DMS114 treated with DMSO at 0.1 percent for 48 hours (cell line): Measurements from ENCODE around the gene RHOF.
"Not testable (repeated sequence)": the region's sequence is repeated elsewhere in the genome, so short reads cannot be mapped to it uniquely, and the experiment has no call there.

Source experiments
- DNase-seq: peaks from one replicate; lab custom pipeline; 2025; ENCODE audit not compliant: unreplicated experiment; lab: John Stamatoyannopoulos, UW

The RHOF gene

DNA sequence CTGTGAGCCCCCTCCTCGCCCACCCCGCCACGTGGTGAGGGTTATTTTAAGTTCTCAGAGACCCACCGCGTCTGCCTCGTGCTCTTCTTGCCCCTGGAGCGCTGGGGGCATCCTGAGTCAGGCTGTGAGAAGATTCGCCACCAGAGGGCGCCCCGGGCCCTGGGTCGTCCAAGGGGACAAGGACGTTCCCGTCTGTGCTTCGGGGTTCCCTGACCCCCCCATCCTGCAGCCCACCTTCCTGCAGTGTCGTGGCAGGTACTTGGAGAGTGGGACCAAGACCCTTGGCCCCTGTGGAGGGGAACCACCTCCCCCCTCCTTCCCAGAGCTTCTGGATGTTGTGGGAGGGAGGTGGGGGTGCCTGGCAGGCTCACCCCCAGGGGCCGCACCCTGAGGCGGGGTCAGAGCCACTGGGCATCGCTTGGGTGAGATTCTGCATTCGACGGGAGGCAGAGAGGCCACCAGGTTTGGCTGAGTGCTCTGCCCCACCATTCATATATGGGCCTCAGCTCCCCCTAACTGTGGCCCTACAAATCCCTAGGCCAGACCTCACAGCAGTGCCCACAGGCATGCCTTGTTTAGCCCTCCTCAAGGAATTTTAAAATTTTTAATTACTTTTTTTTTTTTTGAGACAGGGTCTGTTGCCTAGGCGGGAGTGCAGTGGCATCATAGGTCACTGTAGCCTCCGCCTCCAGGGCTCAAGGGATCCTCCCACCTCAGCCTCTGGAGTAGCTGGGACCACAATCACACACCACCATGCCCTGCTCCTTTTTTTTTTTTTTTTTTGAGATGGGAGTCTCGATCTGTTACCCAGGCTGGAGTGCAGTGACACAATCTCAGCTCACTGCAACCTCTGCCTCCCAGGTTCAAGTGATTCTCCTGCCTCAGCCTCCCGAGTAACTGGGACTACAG lies 17.0 kb downstream of the RHOF start:
- DNase-seq, result peak; percentile 27

DNA sequence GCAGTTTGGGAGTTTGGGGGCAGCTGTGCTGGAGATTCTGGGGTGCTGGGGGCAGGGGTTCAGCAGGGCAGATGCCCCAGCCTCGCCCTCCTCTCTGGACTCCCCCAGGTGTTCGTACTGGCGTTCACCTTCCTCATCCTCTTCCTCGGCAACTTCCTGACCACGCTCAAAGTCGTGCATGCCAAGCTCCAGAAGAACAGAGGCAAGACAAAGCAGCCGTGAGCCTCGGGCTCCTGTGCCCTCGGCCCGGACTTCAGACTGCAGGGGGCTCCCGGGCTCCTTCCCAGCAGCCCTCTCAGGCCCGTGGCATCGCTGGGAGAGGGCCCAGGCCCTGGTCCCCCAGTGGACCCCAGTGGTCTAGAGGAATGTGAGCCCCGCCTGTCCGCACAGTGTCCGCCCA lies 18.0 kb downstream of the RHOF start:
- no peak for DNase-seq

DNA sequence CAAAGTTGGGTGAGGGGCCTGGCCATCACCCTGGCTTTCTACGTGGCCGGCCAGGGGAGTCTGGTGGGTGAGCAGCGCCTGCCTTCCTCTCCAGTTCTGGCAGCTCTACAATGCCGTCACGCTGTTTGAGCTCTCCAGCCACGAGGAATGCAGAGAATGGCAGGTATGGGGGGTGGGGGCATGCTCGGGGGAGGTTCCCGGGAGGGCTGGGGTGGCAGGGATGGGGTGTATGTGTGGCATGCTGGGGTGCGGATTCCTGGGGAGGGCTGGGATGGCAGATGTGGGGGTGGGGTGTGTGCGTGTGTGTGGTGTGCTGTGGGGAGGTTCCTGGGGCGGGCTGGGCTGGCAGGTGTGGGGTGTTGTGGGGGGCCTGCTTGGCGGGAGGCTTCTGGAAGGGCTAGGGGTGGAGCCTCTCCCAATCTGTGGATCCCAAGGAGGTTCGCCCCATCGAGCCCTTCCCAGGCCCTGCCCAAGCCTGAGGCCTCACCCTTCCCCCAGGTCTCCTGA lies 18.5 kb downstream of the RHOF start:
- DNase-seq, result no peak

- DNase-seq, result peak; percentile 47
Measured at GRCh38 chr12:121773011-121773777, 20.3 kb downstream of the RHOF start.

DNA sequence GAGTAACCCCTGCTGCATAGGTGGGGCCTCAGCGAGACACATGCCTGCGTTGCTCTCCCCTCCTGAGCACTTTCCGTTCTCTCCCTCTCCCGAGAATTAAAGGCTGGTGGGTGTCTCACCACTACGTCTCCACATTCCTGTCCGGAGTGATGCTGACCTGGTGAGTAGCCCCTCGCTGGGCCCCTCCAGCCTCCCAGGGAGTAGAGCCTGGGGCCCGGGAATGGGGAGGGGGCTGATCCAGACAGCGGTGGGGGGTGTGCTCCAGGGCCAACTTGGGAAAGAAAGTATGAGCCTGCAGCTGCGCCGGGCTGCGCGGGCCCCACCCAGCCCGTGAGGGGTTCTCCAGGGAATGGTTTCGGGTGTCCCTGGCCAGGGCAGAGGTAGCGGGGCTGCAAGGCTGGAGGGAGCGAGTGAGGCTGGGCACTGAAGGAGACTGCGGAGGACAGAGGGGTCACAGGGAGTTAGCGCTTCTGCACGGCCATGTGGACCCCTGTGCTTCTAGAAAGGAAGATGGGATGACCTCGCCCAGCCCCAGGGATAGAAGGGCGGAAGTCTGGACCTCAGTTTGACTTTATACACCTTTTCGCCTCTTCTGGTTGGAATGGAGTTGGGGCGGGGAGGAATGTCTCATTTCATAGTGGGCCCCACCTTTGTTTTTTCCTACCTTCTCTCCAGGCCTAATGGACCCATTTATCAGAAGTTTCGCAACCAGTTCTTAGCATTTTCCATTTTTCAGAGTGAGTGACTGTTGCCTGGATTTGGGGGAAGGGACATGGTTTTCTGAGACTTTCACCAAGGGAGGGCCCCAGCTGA lies 22.5 kb downstream of the RHOF start:
- no peak for DNase-seq

- no peak for DNase-seq
Measured at GRCh38 chr12:121770388-121770787, 23.1 kb downstream of the RHOF start.

DNA sequence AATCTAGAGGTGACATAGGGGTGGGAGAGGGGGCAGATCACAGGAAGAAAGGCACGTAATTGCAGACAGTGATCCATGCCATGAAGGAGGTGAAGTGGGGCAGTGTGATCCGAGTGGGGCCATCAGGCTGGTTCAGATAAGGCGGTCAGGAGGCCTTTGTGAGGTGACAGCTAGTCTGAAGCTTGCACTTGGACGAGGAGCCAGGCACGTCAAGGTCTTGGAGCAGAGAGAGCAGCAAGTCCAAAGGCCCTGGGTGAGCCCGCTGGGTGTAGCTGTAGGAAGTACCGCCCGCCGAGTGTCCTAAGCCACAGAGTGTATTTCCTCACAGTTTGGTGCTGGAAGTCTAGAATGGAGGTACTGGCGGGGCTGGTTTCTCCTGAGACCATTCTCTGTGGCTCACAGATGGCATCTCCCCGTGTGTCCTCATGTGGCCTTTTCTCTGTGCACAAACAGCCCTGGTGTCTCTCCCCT lies 23.6 kb downstream of the RHOF start:
- DNase-seq, result no peak

DNA sequence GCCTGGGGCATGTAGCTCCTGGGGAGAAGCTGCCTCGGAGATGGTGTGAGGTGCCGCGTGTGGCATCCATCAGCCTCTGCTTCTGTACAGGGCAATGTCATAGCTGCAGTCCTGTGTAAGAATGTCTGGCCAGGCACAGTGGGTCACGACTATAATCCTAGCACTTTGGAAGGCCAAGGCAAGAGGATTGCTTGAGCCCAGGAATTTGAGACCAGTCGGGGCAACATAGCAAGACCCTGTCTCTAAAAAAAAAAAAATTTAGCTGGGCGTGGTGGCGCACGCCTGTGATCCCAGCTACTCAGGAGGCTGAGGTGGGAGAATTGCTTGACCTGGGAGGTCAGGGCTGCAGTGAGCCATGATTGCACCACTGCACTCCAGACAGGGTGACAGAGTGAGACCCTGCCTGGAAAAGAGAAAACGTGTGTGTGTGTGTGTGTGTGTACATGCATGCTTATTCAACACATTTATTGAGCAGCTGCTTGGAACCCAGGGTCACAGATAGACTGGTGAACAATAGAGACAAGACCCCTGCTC lies 24.1 kb downstream of the RHOF start:
- DNase-seq, result no peak

DNA sequence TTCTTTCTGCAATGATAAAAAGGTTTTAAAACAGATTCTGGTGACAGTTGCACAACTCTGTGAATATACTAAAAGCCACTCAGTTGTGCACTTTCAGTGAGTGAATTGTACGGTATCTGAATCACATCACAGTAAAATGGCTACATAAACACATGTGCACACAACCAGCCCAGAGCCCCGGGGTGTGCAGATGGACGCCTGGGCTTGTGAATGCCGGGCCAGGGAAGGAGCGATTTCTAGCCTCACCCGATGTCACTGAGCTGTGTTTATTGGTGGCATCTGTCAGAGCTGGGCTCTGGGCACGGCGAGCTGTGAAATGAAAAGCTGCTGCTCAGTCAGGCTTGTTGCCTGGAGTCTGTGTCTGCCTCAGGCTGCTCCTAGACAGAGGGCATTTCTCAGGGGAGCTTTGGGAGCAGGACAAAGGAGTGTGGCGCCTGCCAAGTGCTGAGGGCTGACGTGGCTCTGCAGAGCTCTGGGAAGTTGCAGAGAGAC lies 25.9 kb downstream of the RHOF start:
- no peak for DNase-seq

DNA sequence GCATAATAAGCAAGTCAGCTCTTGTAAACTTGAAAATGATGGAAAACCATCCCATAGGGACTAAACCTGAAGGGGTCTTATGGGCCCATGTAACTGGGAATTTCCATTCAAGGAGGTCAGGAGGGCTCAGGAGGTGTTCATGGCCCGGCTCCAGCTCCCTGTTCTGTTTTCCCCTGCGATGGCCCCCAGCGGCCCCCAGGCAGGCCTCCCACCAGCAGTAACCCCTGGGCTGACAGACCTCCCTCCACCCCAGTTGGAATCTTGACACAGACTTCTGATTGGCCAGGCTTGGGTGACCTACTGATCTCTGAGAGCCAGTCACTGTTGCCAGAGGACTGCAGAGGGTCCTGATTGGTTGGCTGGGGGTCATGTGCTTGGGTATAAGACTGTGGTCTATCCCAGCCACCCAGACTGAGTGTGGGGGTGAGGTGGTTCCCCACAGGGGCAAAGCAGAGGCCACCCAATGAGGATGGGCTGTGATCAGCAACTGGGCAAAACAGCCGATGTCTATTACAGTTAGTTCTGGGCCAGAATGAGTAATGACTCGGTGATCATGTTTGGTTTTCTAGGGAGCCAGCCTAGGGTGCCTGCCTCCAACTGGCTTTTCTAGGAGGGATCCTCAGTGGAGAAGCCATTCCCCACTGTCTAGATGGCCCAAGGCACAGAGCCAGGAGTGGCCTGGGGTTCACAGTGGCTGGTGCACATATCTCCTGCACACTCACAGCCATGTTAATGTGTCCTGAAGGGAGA lies 27.0 kb downstream of the RHOF start:
- no peak for DNase-seq

DNA sequence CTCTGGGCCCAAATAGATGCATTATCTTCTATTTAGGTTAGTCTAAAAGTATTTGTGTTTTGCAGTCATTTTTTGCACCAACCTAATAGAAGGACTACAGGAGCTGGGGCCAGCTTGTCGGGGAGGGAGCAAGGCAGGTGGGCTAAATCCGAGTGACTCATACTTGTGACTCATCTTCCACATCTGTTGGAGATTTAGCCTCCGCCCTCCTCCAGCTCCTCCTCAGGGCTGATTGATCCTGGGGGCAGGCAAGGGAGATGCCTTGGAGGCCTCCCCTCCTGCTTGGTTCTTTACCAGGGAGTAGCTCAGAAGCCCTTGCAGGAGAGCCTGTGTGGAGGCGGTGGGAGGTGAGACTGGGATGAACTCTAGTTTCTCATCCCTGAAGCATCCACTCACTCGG lies 27.9 kb downstream of the RHOF start:
- DNase-seq, result no peak

GRCh38 chr12:121764808-121765207 lies 28.7 kb downstream of the RHOF start:
- DNase-seq, result no peak

- no peak for DNase-seq
Measured at GRCh38 chr12:121762269-121762668, 31.2 kb downstream of the RHOF start.

- DNase-seq, result not testable (repeated sequence)
Measured at GRCh38 chr12:121758536-121758935, 35.0 kb downstream of the RHOF start.

DNA sequence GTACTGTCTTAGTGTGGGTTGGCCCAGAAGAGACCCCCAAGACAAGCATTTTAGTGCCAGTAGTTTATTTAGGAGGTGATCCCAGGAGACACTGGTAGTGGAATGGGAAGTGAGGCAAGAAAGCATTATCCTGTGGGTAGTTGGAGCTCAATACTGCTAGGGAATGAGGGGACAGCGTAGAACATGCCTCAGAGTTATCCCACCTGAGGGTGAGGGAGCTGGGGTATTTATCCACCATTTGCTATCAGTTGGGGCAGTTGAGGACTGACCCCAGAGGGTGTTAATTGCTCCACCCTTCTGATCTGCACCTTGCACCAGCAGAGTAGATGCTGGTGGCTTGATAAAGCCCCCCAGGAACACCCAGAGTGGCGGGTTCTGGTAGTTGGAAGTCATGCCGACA lies 37.9 kb downstream of the RHOF start:
- DNase-seq, result no peak

DNA sequence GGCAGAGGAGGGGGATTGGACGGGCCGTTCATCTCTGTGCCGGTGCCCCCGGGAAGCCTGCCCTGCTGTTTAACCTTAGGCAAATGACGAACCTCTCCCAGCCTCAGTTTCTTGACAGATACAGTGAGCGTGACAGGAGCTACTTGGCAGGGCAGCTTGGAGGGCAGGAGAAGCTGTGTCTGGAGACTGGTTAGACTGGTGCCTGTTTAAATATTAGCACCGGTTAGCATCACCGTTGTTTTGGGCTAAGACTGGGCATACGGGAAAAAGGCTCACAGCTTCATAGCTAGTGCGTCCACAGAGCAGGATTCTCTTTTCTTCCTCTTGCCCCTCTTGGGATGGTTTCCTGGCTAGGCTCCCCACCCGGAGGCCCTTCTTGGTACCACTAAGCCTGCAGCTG lies 38.7 kb downstream of the RHOF start:
- no peak for DNase-seq

GRCh38 chr12:121753844-121754264 lies 39.6 kb downstream of the RHOF start:
- no peak for DNase-seq

- DNase-seq, result no peak
Measured at GRCh38 chr12:121751749-121752351, 41.6 kb downstream of the RHOF start.

DNA sequence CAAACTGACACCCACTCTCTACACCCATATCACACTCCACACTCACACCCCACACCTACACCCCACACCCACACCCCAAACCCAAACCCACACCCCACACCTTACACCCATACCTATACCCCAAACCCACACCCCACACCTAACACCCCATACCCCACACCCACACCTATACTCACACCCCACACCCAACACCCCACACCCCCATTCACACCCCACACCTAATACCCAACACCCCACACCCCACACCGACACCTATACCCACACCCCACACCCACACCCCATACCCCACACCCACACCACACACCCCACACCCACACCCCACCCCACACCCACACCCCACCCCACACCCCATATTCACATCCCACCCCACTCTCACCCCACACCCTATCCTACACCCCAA lies 42.5 kb downstream of the RHOF start:
- no peak for DNase-seq
